Endothelial cell of umbilical vein (primary cell): ENCODE results near the gene NEMF. TPM values are rescaled to one million over a fixed set of nuclear protein-coding genes. Genes with fewer than 3 reads are reported as not detected.

Experiments used
- BruUV-seq: library from RNA; stranded (reverse); fragments of 400-500 nt; replicated peaks from 2 replicates; lab custom pipeline; 2021; lab: Mats Ljungman, UMichigan
- CTCF ChIA-PET: fragments of 300-600, 350-600 bp; sonication (Branson Sonifier 250); formaldehyde crosslinking; loops from one replicate; lab custom pipeline; 2021; ENCODE audit warnings: antibody characterized with exemption, inconsistent platforms; lab: Charles Lee
- POLR2A ChIA-PET: fragments of 300-600, 350-600 bp; sonication (Branson Sonifier 250); formaldehyde crosslinking; loops from one replicate; lab custom pipeline; 2021; ENCODE audit warnings: antibody characterized with exemption, inconsistent platforms; lab: Charles Lee
- DNase-seq: peaks from one replicate; pipeline ENCODE4 v3.0.0-alpha.2; 2011; ENCODE audit warnings: low read depth, low spot score
- FAIRE-seq: peaks from 2 replicates; lab custom pipeline; 2011; peaks lifted over from hg19 to GRCh38; lab: Jason Lieb, UNC
- H2AFZ ChIP-seq: 2 replicates; pipeline ENCODE4 v1.6.0; 2012; ENCODE audit warnings: low read depth, low read length, control low read depth, inconsistent platforms
- H3K27ac ChIP-seq: 2 replicates; pipeline ENCODE4 v1.5.1; 2011; ENCODE audit warnings: low read depth, mild to moderate bottlenecking, control low read depth, low read length, moderate library complexity; ENCODE audit not compliant: insufficient read depth
- H3K27me3 ChIP-seq, 2 experiments: 2 replicates each; pipeline versions ENCODE4 v1.6.0 to v1.6.1; 2011; ENCODE audit warnings: low read length in 2 of 2, mixed read lengths in 1 of 2; ENCODE audit not compliant: control insufficient read depth in 2 of 2, insufficient read depth in 2 of 2
- H3K36me3 ChIP-seq, 2 experiments: 2 replicates in 1 of 2; 3 replicates in 1 of 2; pipeline ENCODE4 v1.5.1; 2011; ENCODE audit warnings: low read length in 2 of 2, mild to moderate bottlenecking in 1 of 2, moderate library complexity in 1 of 2; ENCODE audit not compliant: control insufficient read depth in 2 of 2, insufficient read depth in 2 of 2; ENCODE audit errors: extremely low read depth in 1 of 2
- H3K4me1 ChIP-seq: 3 replicates; pipeline ENCODE4 v1.5.1; 2011; ENCODE audit warnings: mild to moderate bottlenecking, low read length; ENCODE audit not compliant: control insufficient read depth, insufficient read depth; ENCODE audit errors: extremely low read depth
- H3K4me2 ChIP-seq: 2 replicates; pipeline ENCODE4 v1.6.1; 2011; ENCODE audit warnings: low read length, control low read depth, mixed read lengths; ENCODE audit not compliant: insufficient read depth
- H3K4me3 ChIP-seq, 3 experiments: fragments of 200-600 bp in 1 of 3; sonication (generic), shearing (Covaris generic) in 1 of 3; replicated peaks in 1 of 3; 2 replicates each; pipeline ENCODE4 v1.5.1; 2011 to 2016; ENCODE audit warnings: control low read depth in 3 of 3, low read length in 3 of 3, mild to moderate bottlenecking in 2 of 3, inconsistent platforms in 1 of 3, low read depth in 1 of 3, moderate library complexity in 1 of 3; ENCODE audit not compliant: insufficient read depth in 1 of 3
- H3K79me2 ChIP-seq: 2 replicates; pipeline ENCODE4 v1.6.0; 2012; ENCODE audit warnings: low read length, inconsistent platforms; ENCODE audit not compliant: control insufficient read depth, insufficient read depth
- H3K9ac ChIP-seq: replicated peaks from 2 replicates; pipeline ENCODE3; 2011; ENCODE audit warnings: low read length, control low read depth; ENCODE audit not compliant: insufficient read depth; ENCODE audit errors: extremely low read depth
- H3K9me1 ChIP-seq: replicated peaks from 3 replicates; pipeline ENCODE4 v1.6.0; 2011; ENCODE audit warnings: mild to moderate bottlenecking, low read length; ENCODE audit not compliant: control insufficient read depth, insufficient read depth; ENCODE audit errors: extremely low read depth
- H3K9me3 ChIP-seq: replicated peaks from 2 replicates; pipeline ENCODE4 v1.5.1; 2012; ENCODE audit warnings: low read length, inconsistent platforms; ENCODE audit not compliant: control insufficient read depth, insufficient read depth
- H4K20me1 ChIP-seq: replicated peaks from 2 replicates; pipeline ENCODE3; 2011; ENCODE audit warnings: mild to moderate bottlenecking, low read length; ENCODE audit not compliant: control insufficient read depth, insufficient read depth; ENCODE audit errors: extremely low read depth
- CTCF ChIP-seq, 2 donors: IDR thresholded peaks; 1 replicate in 1 of 2; 2 replicates in 1 of 2; pipeline ENCODE4 v1.5.1; 2011; ENCODE audit warnings: low read length in 2 of 2, mild to moderate bottlenecking in 2 of 2, moderate library complexity in 2 of 2, control low read depth in 1 of 2, inconsistent platforms in 1 of 2, low read depth in 1 of 2; ENCODE audit not compliant: insufficient read depth in 1 of 2; ENCODE audit errors: extremely low read depth in 1 of 2
- EZH2 ChIP-seq: IDR thresholded peaks from 2 replicates; pipeline ENCODE4 v1.6.1; 2012; ENCODE audit warnings: borderline replicate concordance, low read depth, mild to moderate bottlenecking, moderate library complexity, low read length, inconsistent platforms; ENCODE audit not compliant: severe bottlenecking
- FOS ChIP-seq: IDR thresholded peaks from 2 replicates; pipeline ENCODE4 v1.6.1; 2011; ENCODE audit warnings: mild to moderate bottlenecking, low read length, moderate library complexity, borderline replicate concordance; ENCODE audit not compliant: insufficient read depth
- GATA2 ChIP-seq: IDR thresholded peaks from 2 replicates; pipeline ENCODE4 v1.7.0; 2011; ENCODE audit warnings: low read depth, mild to moderate bottlenecking, moderate library complexity, mixed read lengths, low read length; ENCODE audit not compliant: insufficient read length, insufficient read depth
- JUN ChIP-seq: IDR thresholded peaks from 2 replicates; pipeline ENCODE4 v1.6.1; 2011; ENCODE audit warnings: borderline replicate concordance, low read depth; ENCODE audit not compliant: insufficient read length, insufficient read depth
- MAX ChIP-seq: IDR thresholded peaks from 2 replicates; pipeline ENCODE4 v1.6.1; 2011; ENCODE audit not compliant: insufficient read depth, insufficient read length
- MYC ChIP-seq: IDR thresholded peaks from one replicate; pipeline ENCODE4 v1.6.1; 2011; ENCODE audit warnings: mild to moderate bottlenecking, low read depth, low read length
- POLR2A ChIP-seq: IDR thresholded peaks from 2 replicates; pipeline ENCODE4 v1.6.1; 2012; ENCODE audit warnings: low read depth, mild to moderate bottlenecking, control low read depth, low read length
- POLR2AphosphoS5 ChIP-seq: IDR thresholded peaks from 2 replicates; pipeline ENCODE4 v1.6.1; 2012; ENCODE audit warnings: low read depth, mild to moderate bottlenecking, control low read depth, low read length, moderate library complexity; ENCODE audit not compliant: insufficient read depth
- dilution Hi-C: fragments of 300-500 bp; cut with MboI; formaldehyde crosslinking; loops from one replicate; pipeline ENCODE4 v1.15.0; 2019; ENCODE audit warnings: low sequenced_read_pairs; ENCODE audit not compliant: extremely low pct_ligation_motif_present
- intact Hi-C: fragments of 100-400 bp; cut with micrococcal nuclease; formaldehyde crosslinking; loops from one replicate; pipeline ENCODE4 v1.10.0; 2022
- polyA plus RNA-seq, 4 experiments: library from polyadenylated mRNA; depleted of rRNA in 3 of 4; stranded (reverse) in 3 of 4; unstranded in 1 of 4; fragments of >200 nt; gene quantifications; 2 replicates each; pipeline versions ENCODE4 v1.2.1 to v1.2.3, GENCODE V29; 2011 to 2012; ENCODE audit warnings: missing spikeins in 1 of 4
- total RNA-seq: library from RNA; stranded (reverse); gene quantifications from 2 replicates; pipeline ENCODE4 v1.2.3, GENCODE V29; 2021

NEMF gene
- total and polyA plus RNA-seq, 2 donors (not counting 3 experiments of a cell fraction or from before 2014, with no cell fraction given), result 12.2 to 71.4 TPM

- Histone ChIP-seq H3K9me3 (no peaks in the 10 kb centered on the region), H3K36me3 (no peaks in the 10 kb centered on the region), H3K9ac (no peak overlapping the region), H2AFZ (no peak overlapping the region), H3K4me2 (no peak overlapping the region), H4K20me1 (no peaks in the 10 kb centered on the region), H3K9me1 (no peaks in the 10 kb centered on the region), H3K79me2 (no peaks in the 10 kb centered on the region), H3K27me3 (no peaks in the 10 kb centered on the region), H3K4me3 (no peak overlapping the region), H3K27ac (no peak overlapping the region), H3K4me1 (peaks cover 2% of the 10 kb centered on the region)
- no TSS peak for BruUV-seq
- DNase-seq, result no peak
- TF ChIP-seq GATA2, result no peak
- no peak for TF ChIP-seq POLR2AphosphoS5
- TF ChIP-seq MYC, result no peak
- TF ChIP-seq JUN, result no peak
- no peak for TF ChIP-seq POLR2A
- no peak for TF ChIP-seq EZH2
- TF ChIP-seq MAX, result no peak
- TF ChIP-seq FOS, result no peak
- TF ChIP-seq CTCF (IDR thresholded peaks at IDR 0.05; ENCODE audit: extremely low read depth in 1 of 2, insufficient read depth in 1 of 2, low read depth in 1 of 2, low read length in 2 of 2), result no peak
- dilution Hi-C loops, result no loop called here
- CTCF ChIA-PET, result no interaction called here
- FAIRE-seq, result no peak
- POLR2A ChIA-PET, result no interaction called here
- intact Hi-C loops, result no loop called here
These were observed 90.6 kb downstream of the NEMF start for GRCh38 chr14:49761839-49762551.
